ENCODE data around the gene CCN5. TPM values are rescaled to one million over a fixed set of nuclear protein-coding genes. Genes with fewer than 3 reads are reported as not detected.
A peak's percentile ranks its signal among the peaks of the same experiment; 100 is the strongest.
"Not testable (repeated sequence)": the region's sequence is repeated elsewhere in the genome, so short reads cannot be mapped to it uniquely, and the experiment has no call there.

The CCN5 gene
- total RNA-seq, 1 experiment from 2014 or later = not detected

DNA sequence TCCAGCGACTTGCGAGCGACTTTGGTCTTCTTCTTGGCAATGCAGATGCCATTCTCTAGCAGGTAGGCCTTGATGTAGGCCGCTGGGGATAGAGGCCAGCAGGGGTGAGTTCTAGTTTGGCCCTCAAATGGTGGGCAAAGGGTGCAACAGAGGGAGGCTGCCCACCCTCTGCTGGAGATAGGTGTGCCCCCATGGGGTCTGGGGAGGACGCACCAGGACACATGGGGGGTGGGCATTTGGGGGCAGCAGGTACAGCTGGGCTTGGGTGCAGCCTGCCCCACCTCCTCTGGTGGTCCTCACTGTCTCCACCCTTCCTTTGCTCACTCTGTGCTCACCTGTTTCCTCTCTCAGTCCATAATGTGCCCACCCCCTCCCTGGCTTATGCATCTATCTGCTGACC lies 41.8 kb downstream of the CCN5 start:
- no peak for DNase-seq (ENCODE audit: low read depth)

DNA sequence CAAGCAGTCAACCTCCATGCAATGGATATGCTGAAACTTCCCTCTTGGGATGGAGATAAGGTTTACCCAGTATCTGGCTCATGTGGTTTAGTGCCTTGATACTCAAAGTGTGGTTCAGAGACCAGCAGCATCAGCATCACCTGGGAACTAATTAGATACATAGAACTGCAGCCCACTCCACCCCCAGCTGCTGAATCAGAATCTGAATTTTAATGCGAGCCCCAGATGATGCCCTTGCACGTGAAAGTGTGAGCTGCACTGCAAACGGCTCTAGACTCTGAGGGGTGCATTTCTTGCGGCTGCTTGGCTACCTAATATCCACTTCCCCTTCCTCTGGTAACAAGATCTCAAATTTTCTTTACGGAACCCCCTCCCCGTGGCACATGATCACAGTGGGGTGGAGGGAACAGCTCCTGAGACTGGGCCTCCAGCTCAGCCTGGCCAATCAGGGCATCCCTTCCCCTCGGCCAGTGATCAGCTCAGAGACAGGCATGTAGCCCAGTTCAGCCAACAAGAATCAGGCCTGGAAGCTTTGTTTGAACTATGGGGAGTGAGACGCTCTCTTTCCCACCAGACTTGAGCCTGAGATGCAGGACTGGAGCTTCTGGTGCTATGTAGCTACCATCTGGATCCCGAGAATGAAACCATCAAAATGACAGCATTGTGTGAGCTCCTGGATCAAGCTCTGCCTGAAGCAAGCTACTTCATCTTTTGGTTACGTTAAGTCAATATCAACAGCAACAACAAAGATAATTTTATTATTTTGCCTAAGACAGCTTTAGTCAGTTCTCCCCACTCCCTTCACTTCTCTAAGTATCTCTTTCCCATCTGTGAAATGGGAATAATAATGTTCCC lies 43.3 kb downstream of the CCN5 start:
- DNase-seq (ENCODE audit: low read depth) = no peak

DNA sequence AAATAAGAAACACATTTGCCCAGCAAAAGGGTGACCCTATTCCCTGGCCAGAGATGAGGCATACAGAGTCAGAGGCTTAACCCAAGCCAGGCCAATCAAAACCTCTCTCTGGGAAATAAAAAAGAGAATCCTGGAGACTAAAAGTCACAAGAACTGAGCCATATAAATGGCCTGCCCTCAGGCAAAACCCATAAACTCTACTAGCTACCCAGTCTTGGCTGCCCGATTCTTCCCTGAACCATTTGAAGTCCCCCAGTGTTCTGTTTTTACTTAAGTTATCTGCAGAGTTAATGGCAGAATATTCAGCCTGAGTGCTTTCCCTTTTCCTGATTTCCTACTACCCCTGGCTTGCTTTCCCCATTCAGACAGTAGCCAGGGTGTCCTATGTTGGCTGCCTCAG lies 44.4 kb downstream of the CCN5 start:
- DNase-seq (ENCODE audit: low read depth) = no peak

DNA sequence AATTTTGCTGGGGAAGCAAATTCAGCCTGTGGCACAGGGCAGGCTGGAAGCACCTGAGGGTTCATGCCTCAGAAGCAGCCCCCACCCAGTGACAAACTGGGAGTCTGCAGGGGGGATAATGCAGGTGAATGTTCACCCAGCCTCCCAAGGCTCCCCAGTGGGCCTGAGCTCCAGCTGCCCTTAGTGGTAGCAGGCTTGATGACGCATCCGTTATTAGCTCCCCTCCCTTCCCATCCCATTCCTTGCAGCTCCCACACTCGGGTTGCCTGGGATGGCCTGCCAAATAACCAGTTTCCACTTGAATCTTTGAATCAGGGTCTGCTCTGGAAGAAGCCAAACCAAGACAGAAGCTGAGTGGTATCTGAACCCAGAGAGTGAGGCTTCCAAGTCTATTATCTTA lies 46.3 kb downstream of the CCN5 start:
- no peak for DNase-seq (ENCODE audit: low read depth)

DNA sequence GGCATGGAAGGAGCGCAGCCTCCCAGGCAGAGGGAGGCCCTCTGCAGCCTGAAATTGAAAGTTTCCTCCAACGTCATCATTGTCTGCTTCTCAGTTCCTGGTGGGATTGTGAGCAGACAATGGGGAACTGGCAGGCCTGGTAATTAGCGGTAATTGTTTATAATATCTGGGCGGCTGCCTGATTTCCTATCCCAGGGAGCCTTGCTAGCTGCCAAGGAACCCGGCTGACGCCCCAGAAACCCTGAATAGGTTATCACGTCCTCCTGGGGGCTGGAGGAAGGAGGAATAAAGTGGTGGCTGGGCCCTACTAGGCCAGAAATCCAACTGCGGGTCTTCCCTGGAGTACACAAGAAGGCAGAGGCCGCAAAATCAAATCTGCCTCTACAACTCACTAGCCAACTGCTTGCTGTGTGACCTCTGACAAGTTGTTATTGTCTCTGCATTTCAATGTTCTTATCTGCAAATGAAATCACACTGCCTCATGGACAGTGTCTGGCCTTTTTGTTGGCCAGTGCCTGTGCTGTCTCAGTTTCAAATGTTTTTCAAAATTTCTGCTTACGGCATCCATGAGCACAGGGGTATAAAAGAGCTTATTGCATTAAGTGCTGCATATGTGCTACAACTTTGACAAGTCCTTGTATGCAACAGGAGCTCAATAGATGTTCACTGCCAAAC lies 47.4 kb downstream of the CCN5 start:
- DNase-seq (ENCODE audit: low read depth) = no peak

DNA sequence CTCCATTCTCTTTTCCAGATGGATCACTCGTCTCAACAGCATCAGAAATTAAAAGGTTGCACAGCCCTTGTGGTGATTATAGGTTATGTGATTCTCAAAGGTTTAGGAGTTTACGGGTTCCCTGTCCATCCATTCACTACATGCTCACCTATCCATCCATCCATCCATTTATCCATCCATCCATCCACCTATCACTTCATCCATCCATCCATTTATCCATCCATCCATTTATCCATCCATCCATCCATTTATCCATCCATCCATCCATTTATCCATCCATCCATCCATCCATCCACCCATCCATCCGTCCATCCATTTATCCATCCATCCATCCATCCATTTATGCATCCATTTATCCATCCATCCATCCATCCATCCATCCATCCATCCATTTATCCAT lies 48.6 kb downstream of the CCN5 start:
- not testable (repeated sequence) for DNase-seq (ENCODE audit: low read depth)

DNA sequence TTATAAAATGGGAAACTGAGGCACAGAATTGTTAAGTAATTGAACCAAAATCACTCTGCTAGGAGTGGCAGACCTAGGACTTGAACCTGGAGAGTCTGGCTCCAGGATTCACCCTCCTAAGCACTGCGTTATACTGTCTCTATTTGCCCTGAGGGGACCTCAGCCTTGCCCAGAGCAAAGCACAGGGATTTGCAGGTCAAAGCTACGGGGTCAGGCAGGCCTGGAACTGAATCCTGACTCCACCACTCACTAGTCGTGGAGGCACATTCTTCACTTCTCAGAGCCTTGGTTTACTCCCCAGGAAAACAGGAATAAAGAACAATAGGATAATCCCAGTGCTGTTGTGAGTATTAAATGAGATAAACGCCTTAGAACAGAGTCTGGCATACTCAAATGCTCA lies 49.9 kb downstream of the CCN5 start:
- no peak for DNase-seq (ENCODE audit: low read depth)

DNA sequence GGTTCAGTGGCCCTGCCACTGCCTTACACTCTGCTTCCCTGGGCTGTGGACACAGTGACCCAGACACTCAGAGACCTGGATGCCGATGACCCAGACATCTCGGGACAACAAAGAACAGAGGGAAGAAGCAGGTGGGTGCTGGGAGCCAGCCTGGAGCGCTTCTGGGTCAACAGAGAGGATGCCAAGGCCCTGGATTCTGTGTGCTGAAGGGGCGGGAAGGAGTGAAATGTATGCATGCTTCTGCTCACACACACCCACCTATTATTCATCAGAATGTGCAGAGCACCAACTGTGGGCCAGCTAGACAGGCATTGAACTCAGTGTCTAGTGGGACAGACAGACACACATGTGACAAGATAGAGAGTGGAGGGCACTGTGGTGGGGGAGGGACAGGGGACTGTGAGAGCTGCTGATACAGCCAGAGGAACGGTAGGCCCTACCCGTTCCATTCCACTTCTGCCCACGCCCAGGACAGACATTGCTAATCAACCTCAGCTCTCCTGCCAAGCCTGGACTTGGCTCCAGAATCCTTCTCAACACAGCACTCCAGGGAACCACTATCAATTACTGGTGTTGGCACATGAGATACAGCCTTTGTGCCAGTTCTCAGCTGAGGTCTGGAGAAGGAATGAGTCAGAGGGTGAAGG lies 50.7 kb downstream of the CCN5 start:
- DNase-seq (ENCODE audit: low read depth) = peak; percentile 18

DNA sequence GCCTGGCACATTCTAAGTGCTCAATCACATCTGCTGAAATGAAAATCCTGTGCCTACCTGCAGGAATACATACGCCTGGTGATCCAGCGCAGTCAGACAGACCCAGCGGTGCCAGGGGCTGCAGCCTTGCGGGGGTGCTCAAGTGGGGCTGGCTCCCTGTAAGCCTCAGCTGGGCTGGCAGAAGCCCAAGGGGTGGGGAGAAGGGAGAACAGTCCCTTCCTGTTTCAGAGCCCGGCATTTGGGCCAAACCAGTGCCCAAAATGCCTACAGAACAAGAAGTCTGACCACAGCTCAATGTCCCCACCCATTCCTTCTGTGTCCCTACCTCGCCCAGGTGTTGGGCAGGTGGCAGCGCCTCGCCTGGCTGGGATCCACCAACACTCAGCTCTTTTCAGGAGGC lies 53.1 kb downstream of the CCN5 start:
- DNase-seq (ENCODE audit: low read depth) = no peak

DNA sequence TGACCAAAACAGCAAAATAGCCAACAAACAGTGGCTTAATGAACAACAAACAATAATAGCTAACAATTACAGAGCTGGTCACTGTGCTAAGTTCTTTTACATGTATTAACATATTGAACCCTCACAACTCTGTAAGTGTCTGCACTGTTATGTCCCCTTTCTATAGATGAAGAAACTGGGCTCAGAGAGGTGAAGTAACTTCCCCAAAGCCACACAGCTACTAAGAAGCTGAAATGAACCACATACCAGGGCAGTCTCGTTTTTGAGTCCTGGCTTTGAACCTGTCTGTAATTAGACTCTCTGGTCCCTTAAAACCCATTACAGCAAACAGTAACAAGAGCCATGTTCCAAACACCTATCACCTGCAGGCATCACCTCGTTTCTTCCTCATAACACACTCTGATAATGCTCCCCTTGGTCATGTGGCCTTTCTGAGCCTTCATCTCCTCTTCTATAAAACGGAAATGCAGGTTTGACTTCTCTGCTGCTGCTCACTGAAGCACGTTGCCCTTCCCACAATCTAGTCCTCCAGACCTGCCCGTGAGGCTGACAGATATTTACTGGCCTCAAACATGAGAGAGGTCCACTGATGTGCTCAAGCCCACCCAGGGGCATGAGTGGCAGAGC lies 53.8 kb downstream of the CCN5 start:
- no peak for DNase-seq (ENCODE audit: low read depth)

DNA sequence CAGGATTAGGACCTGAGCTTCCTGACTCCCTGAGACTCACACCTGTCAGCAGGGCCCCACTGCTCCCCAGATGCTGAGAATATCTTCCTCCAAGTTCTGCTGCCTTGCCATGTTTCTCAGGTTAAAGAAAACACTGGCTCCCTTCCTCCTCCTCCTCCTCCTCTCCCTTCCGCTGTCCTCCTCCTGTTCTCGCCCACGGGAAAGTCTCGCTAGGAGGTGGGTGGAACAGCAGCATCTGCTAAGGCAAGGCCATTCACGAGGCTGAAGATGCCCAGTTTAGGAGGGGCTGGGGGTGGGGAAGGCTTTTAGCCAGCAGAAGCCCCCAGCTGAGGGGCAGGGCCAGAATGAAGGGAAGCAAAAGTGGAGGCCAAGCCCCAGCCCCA lies 54.3 kb downstream of the CCN5 start:
- no peak for DNase-seq (ENCODE audit: low read depth)

DNA sequence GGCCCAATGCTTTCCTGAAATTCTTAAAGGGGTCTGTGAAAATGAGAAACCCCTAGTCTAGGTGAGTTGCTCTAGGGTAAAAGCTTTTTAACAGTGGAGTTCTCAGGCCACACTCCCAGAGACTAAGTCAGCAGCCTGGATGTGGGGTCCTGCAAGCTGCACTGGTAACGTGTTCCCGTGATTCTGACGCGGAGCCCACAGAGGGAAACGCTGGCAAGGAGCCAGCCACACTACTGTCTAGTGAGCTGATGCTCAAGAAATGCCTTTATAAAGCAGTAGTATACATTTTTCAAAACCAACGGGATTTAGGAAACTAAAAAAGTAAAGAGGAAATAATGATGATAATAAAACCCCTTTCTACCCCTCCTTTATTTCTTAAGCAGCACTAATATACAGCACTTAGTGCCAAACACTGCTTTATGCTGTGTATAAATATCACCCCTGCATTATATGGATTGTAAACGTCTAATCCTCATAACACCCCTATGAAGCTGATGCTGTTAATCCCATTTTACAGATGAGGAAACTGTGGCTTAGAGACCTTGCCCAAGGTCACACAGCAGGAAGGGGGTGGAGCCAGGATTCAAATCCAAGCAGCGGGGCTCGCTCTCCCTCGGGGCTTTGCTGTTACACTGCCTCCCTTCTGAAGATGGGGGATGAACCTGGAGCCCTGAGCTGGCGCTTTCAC lies 55.5 kb downstream of the CCN5 start:
- no peak for DNase-seq (ENCODE audit: low read depth)

DNA sequence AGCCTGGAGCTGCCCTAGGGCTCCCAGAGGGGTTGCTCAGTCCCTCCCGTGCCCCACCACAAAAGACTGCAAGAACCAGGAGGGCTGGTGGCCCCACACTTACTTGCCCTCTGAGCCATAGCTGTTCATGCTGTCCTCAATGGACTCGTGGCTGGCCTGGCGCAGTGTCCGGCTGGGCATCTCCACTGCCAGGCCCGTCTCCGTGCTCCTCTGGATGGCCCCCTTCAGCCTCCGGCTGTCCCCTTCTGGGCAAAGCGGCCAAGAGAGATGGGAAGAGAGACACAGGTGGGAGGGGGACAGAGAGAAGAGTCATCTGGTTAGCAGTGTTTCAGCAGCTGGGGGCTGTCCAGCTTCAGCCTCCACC lies 56.0 kb downstream of the CCN5 start:
- DNase-seq (ENCODE audit: low read depth) = no peak

DNA sequence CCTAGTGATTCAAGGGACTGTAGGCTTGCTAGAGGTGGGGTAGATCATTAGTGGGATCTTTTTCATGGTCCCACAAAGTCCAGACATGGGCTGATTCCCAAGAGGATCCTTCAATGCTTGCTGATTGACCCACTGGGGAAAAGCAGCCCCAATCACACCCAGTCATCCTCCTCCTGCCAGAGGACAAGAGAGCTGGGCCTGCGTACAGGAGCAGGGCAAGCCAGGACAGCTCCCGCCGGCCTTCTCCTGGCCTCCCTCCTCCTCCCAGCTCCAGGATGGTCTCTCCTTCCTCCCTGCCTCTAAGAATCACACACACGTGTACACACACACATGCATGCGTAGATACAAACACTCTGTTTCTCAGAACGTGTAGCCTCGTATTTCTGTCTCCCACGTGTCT lies 57.5 kb downstream of the CCN5 start:
- DNase-seq (ENCODE audit: low read depth) = no peak

DNA sequence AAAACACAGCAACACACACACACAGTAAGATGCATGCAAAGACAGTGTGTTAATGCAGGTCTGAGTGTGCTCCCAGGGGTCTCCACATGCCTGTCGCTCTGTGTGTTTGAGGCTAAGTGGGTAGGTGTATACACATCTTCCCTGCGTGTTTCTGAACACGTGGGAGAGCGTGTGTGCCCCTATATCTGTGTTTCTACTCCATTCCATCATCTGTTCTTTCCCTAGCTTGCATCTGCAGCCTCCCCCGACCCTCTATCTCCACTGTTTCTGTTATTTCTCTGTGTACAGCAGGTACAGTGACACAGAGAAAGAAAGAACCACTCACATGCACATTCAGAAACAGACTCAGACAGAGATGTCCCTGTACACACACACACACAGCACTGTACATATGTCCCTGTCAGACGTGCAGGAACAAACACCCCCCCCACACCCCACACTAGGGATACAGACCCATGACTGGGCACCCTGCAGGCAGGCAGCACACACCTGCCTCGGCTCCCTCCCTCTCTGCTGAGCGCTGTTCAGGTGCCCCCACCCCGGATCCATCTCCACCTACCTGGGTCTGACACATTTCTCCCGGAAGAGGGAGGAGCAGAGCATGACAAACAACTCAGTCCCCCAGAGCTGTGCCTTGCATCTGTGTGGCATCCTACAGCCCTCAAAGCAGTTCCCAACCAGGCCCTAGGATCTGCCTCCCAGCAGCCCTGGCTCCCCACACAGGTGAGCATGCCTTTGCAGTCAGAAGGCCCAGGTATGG lies 58.1 kb downstream of the CCN5 start:
- no peak for DNase-seq (ENCODE audit: low read depth)

DNA sequence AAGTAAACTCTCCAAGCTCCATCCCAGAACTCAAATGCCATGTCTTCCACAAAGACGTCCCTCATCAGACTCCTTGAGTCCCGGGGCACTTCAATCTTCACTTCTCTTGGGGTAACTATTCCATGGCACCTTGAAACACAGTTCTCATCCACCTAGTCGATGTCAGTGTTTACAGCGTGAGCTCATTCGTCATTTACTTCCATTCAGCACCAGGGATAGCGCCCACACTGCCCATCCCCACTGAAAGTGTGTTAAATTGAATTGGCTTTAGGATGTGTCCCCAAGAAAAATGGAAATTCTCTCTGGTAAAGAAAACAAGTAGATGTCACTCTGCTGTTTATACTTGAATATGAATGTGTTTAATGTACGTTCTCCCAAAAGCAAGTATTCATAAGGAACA lies 61.8 kb downstream of the CCN5 start:
- peak; percentile 18 for DNase-seq (ENCODE audit: low read depth)

Other genes with a start within 250 kb of the CCN5 start
- gene TTPAL, start 239.5 kb upstream of the CCN5 start, total RNA-seq (2014; rRNA removed) = 19.9 and 20.6 TPM in 2 replicates
- gene SERINC3, start 193.3 kb upstream of the CCN5 start, total RNA-seq (2014; rRNA removed) = 60.1 and 70.8 TPM in 2 replicates
- 9.8 and 11.1 TPM in 2 replicates for gene PKIG, start 132.8 kb upstream of the CCN5 start, total RNA-seq (2014; rRNA removed)
- 4.1 and 4.2 TPM in 2 replicates for gene ADA, start 63.7 kb upstream of the CCN5 start, total RNA-seq (2014; rRNA removed)
- not detected in 2 replicates for gene KCNK15, start 30.5 kb downstream of the CCN5 start, total RNA-seq (2014; rRNA removed)
- not detected in 2 replicates for gene RIMS4, start 95.2 kb downstream of the CCN5 start, total RNA-seq (2014; rRNA removed)
- gene YWHAB, start 170.3 kb downstream of the CCN5 start, total RNA-seq (2014; rRNA removed) = 82.3 and 95.3 TPM in 2 replicates
- gene PABPC1L, start 194.7 kb downstream of the CCN5 start, total RNA-seq (2014; rRNA removed) = 7.4 and 11.1 TPM in 2 replicates
- 59.3 and 61.7 TPM in 2 replicates for gene TOMM34, start 245.0 kb downstream of the CCN5 start, total RNA-seq (2014; rRNA removed)